Erythroblast (primary cell): ENCODE results near the gene PXYLP1.
"Not testable (repeated sequence)": the region's sequence is repeated elsewhere in the genome, so short reads cannot be mapped to it uniquely, and the experiment has no call there.

ENCODE experiments used
- DNase-seq, 2 experiments: peaks; one replicate each; lab custom pipeline; 2025; lab: John Stamatoyannopoulos, UW
- GATA1 ChIP-seq: IDR thresholded peaks from 2 replicates; pipeline ENCODE4 v1.6.1; 2011; ENCODE audit warnings: low read depth, mild to moderate bottlenecking, control low read depth, low read length, moderate library complexity
- POLR2A ChIP-seq: IDR thresholded peaks from 2 replicates; pipeline ENCODE4 v1.6.1; 2011; ENCODE audit warnings: mild to moderate bottlenecking, low read length

Gene PXYLP1

GRCh38 chr3:141294848-141295247, 63.2 kb downstream of the PXYLP1 start:
- TF ChIP-seq POLR2A, result peak; percentile 19
- no peak for TF ChIP-seq GATA1
- peak; percentile 15 to 30 for DNase-seq

- not testable (repeated sequence) for DNase-seq
Measured at GRCh38 chr3:141300426-141300825, 68.8 kb downstream of the PXYLP1 start.

GRCh38 chr3:141302364-141303141, 70.9 kb downstream of the PXYLP1 start:
- DNase-seq, result no peak
- no peak for TF ChIP-seq POLR2A
- no peak for TF ChIP-seq GATA1

GRCh38 chr3:141303481-141304223, 72.0 kb downstream of the PXYLP1 start:
- peak; percentile 81 to 90 for DNase-seq
- TF ChIP-seq GATA1, result no peak
- no peak for TF ChIP-seq POLR2A

GRCh38 chr3:141305436-141305835, 73.8 kb downstream of the PXYLP1 start:
- DNase-seq, result peak; percentile 10 to 31

GRCh38 chr3:141306276-141306675, 74.7 kb downstream of the PXYLP1 start:
- DNase-seq, result no peak
- no peak for TF ChIP-seq POLR2A
- no peak for TF ChIP-seq GATA1

More at GRCh38 chr3:141305436-141305835, 73.8 kb downstream of the PXYLP1 start:
- TF ChIP-seq POLR2A (no peak), GATA1 (no peak)

GRCh38 chr3:141306922-141307321, 75.3 kb downstream of the PXYLP1 start:
- TF ChIP-seq POLR2A (no peak), GATA1 (no peak)
- DNase-seq, result no peak

- no peak for DNase-seq
- no peak for TF ChIP-seq POLR2A
- TF ChIP-seq GATA1, result no peak
Measured at GRCh38 chr3:141307351-141308059, 75.9 kb downstream of the PXYLP1 start.

GRCh38 chr3:141308588-141309218, 77.1 kb downstream of the PXYLP1 start:
- peak in 1 of 2 experiments; percentile 14 for DNase-seq
- TF ChIP-seq GATA1 (no peak), POLR2A (no peak)

- TF ChIP-seq GATA1 (no peak), POLR2A (no peak)
- DNase-seq, result no peak
Measured at GRCh38 chr3:141311170-141311495, 79.5 kb downstream of the PXYLP1 start.

- TF ChIP-seq GATA1, result no peak
- peak; percentile 96 for TF ChIP-seq POLR2A
- peak; percentile 99 for DNase-seq
Measured at GRCh38 chr3:141311496-141312353, 80.1 kb downstream of the PXYLP1 start.

- peak; percentile 77 to 95 for DNase-seq
- no peak for TF ChIP-seq GATA1
- TF ChIP-seq POLR2A, result no peak
Measured at GRCh38 chr3:141312354-141313092, 80.9 kb downstream of the PXYLP1 start.
